Thyroid gland (tissue), 4 donors: ENCODE measurements around the gene PIEZO2. TPM values are rescaled to one million over a fixed set of nuclear protein-coding genes. Genes with fewer than 3 reads are reported as not detected.
"Not testable (repeated sequence)": the region's sequence is repeated elsewhere in the genome, so short reads cannot be mapped to it uniquely, and the experiment has no call there.

Experiments used
- DNase-seq, 2 donors: peaks; one replicate each; pipeline ENCODE4 v3.0.0-alpha.2; 2019
- H3K27ac ChIP-seq, 3 donors: fragments of 200-600 bp; sonication (generic); 1 replicate in 2 of 3; 2 replicates in 1 of 3; pipeline ENCODE4 v1.5.1; 2016 to 2019; ENCODE audit warnings: mild to moderate bottlenecking in 1 of 3, moderate library complexity in 1 of 3
- H3K27me3 ChIP-seq: fragments of 200-600 bp; sonication (generic); one replicate; pipeline ENCODE4 v1.5.1; 2019
- H3K36me3 ChIP-seq, 2 donors: fragments of 200-600 bp; sonication (generic); one replicate each; pipeline ENCODE4 v1.5.1; 2016 to 2019
- H3K4me1 ChIP-seq, 2 donors: fragments of 200-600 bp; sonication (generic); one replicate each; pipeline ENCODE4 v1.5.1; 2017 to 2019
- H3K4me3 ChIP-seq, 3 donors: fragments of 200-600 bp; sonication (generic); replicated peaks in 1 of 3; 1 replicate in 2 of 3; 2 replicates in 1 of 3; pipeline ENCODE4 v1.5.1; 2016; ENCODE audit warnings: mild to moderate bottlenecking in 1 of 3
- H3K9me3 ChIP-seq: fragments of 200-600 bp; sonication (generic); one replicate; pipeline ENCODE4 v1.5.1; 2017
- POLR2A ChIP-seq, 2 donors: fragments of 450-650 bp; IDR thresholded peaks; one replicate each; pipeline ENCODE4 v1.6.1; 2017; ENCODE audit warnings: antibody characterized with exemption in 2 of 2, mild to moderate bottlenecking in 2 of 2, moderate library complexity in 1 of 2
- WGBS, 2 donors: methylation state at CpG; one replicate each; pipeline ENCODE4 v1.1.5; 2017; 5-methylcytosine and 5-hydroxymethylcytosine counted together
- intact Hi-C: fragments of 100-400 bp; cut with DNase I; formaldehyde crosslinking; loops from one replicate; pipeline ENCODE4 v1.15.1; 2023
- total RNA-seq, 4 donors: library from RNA; depleted of rRNA; stranded (reverse); fragments of >200 nt; gene quantifications; one replicate each; pipeline ENCODE4 v1.2.3, GENCODE V29; 2016
- TF ChIP-seq, protein P1 (sequence below), 6 experiments: fragments of 200-600 bp in 3 of 6; fragments of 450-650 bp in 3 of 6; sonication (generic) in 3 of 6; IDR thresholded peaks; one replicate each; pipeline ENCODE4 v1.5.1; 2016 to 2019; ENCODE audit warnings: antibody characterized with exemption in 6 of 6, mild to moderate bottlenecking in 2 of 6, inconsistent platforms in 1 of 6, moderate library complexity in 1 of 6

Gene PIEZO2
- total RNA-seq, 4 donors from 2014 or later: 5.0 to 13.8 (median 6.1) TPM

DNA sequence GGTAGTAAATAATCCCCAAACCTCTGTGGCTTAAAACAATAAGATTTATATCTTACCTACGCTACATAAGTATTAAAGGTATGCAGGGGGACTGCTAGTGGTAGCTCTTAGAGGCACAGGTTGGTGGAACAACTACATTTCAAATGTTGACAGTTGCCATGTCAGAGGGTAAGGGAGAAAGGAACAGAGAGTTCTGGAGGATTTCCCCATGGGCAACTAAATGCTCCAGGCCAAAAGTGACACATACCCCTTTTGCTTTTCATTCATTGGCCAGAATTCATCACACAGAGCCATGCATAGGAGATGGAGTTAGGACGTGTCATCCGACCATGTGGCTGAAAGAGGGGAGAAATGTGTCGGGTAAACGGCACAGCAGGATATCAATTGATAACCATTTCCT lies 490.4 kb downstream of the PIEZO2 start:
- H3K4me3 ChIP-seq: no peak overlapping the region
- intact Hi-C loops: no loop called here
- H3K27me3 ChIP-seq: no peaks in the 10 kb centered on the region
- no peak overlapping the region for H3K27ac ChIP-seq
- no peaks in the 10 kb centered on the region for H3K36me3 ChIP-seq
- WGBS, 2 donors: 71 to 73% methylated on average over 5 of the region's 5 CpGs
- H3K9me3 ChIP-seq: no peaks in the 10 kb centered on the region
- DNase-seq: no peak
- TF ChIP-seq, protein P1, sequence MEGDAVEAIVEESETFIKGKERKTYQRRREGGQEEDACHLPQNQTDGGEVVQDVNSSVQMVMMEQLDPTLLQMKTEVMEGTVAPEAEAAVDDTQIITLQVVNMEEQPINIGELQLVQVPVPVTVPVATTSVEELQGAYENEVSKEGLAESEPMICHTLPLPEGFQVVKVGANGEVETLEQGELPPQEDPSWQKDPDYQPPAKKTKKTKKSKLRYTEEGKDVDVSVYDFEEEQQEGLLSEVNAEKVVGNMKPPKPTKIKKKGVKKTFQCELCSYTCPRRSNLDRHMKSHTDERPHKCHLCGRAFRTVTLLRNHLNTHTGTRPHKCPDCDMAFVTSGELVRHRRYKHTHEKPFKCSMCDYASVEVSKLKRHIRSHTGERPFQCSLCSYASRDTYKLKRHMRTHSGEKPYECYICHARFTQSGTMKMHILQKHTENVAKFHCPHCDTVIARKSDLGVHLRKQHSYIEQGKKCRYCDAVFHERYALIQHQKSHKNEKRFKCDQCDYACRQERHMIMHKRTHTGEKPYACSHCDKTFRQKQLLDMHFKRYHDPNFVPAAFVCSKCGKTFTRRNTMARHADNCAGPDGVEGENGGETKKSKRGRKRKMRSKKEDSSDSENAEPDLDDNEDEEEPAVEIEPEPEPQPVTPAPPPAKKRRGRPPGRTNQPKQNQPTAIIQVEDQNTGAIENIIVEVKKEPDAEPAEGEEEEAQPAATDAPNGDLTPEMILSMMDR (IDR thresholded peaks at IDR 0.05): no peak
- no peak for TF ChIP-seq POLR2A (IDR thresholded peaks at IDR 0.05)
- H3K4me1 ChIP-seq: no peaks in the 10 kb centered on the region

GRCh38 chr18:10644003-10644402 lies 505.4 kb downstream of the PIEZO2 start:
- H3K27ac ChIP-seq, DNase-seq, H3K36me3 ChIP-seq, H3K4me1 ChIP-seq, H3K4me3 ChIP-seq, H3K27me3 ChIP-seq, intact Hi-C loops, H3K9me3 ChIP-seq: not testable (repeated sequence)
- WGBS, 2 donors: 60 to 73% methylated on average over 5 of the region's 5 CpGs

GRCh38 chr18:10642915-10643524 lies 506.3 kb downstream of the PIEZO2 start:
- H3K9me3 ChIP-seq, H3K36me3 ChIP-seq, H3K27me3 ChIP-seq, H3K27ac ChIP-seq, DNase-seq, intact Hi-C loops, H3K4me3 ChIP-seq, H3K4me1 ChIP-seq: not testable (repeated sequence)
- WGBS, 2 donors: 40% methylated on average over 1 of the region's 5 CpGs; no CpG with 5 or more reads in 1 of the 2 donors

DNA sequence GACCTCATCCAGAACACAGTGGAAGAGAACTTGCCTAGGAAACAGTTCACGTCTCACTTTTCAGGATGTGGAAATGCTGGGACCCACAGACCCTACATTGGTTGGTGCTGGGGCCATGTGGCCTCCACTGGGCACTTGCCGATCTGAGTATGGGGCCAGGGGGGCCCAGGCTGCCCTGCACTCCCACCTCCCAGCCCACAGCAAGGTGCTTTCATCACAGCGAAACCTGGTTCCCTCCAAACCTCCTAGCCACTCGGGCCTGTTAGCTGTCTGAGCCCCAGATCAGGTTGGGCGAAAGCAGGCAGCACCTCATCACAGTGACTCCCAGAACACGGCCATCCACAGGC lies 510.9 kb downstream of the PIEZO2 start:
- intact Hi-C loops, H3K27me3 ChIP-seq, DNase-seq, H3K36me3 ChIP-seq, H3K4me3 ChIP-seq, H3K27ac ChIP-seq, H3K9me3 ChIP-seq, H3K4me1 ChIP-seq: not testable (repeated sequence)
- 91% methylated on average over 6 of the region's 6 CpGs for WGBS, 2 donors

DNA sequence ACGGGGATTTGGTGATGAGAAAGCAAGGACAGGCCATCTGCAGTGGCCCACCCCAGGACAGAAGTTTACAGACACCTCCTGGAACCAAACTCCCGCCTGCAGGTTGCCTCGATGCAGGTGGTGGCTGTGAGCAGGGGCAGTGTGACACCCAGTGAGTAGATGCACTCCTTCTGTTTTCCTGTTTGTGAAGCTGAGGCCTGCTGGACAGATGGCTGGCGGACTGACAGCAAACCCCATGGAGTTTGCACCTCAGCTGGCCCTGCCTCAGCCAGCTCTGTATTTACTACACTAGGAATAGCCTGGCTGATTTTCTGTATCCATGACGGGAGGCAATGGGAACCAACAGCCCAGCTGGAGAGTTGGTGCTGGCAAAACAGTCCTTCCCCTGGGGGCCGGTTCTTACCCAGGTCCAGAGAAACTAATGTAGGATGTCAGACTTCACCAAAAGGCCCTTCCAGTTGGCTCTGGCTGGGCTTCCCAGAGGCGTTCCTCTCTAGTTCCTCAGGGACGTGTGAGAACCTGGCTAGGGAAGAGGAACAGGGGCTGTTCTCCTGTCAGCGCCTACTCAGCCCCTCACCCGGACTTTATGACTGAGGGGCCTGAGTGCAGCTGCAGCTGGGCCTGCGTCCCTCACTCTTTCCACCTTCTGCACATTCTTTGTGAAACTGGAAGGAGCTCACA lies 511.4 kb downstream of the PIEZO2 start:
- WGBS, 2 donors: 70 to 100% methylated on average over 2 of the region's 11 CpGs
- H3K27ac ChIP-seq, DNase-seq, H3K9me3 ChIP-seq, H3K4me1 ChIP-seq, H3K4me3 ChIP-seq, intact Hi-C loops, H3K27me3 ChIP-seq, H3K36me3 ChIP-seq: not testable (repeated sequence)

GRCh38 chr18:10629076-10629475 lies 520.3 kb downstream of the PIEZO2 start:
- H3K4me3 ChIP-seq, H3K9me3 ChIP-seq, H3K36me3 ChIP-seq, DNase-seq, H3K27me3 ChIP-seq, intact Hi-C loops, H3K27ac ChIP-seq, H3K4me1 ChIP-seq: not testable (repeated sequence)
- 83 to 86% methylated on average over 6 of the region's 6 CpGs for WGBS, 2 donors

- DNase-seq, H3K4me1 ChIP-seq, H3K27me3 ChIP-seq, H3K36me3 ChIP-seq, H3K9me3 ChIP-seq, H3K4me3 ChIP-seq, intact Hi-C loops, H3K27ac ChIP-seq: not testable (repeated sequence)
- 85 to 94% methylated on average over 6 to 7 of the region's 7 CpGs for WGBS, 2 donors
These were observed 522.7 kb downstream of the PIEZO2 start for GRCh38 chr18:10626606-10627213.

GRCh38 chr18:10623606-10624005 lies 525.8 kb downstream of the PIEZO2 start:
- WGBS, 2 donors: 77 to 80% methylated on average over 4 of the region's 4 CpGs
- H3K4me3 ChIP-seq, H3K27me3 ChIP-seq, DNase-seq, H3K36me3 ChIP-seq, H3K9me3 ChIP-seq, H3K27ac ChIP-seq, H3K4me1 ChIP-seq, intact Hi-C loops: not testable (repeated sequence)

DNA sequence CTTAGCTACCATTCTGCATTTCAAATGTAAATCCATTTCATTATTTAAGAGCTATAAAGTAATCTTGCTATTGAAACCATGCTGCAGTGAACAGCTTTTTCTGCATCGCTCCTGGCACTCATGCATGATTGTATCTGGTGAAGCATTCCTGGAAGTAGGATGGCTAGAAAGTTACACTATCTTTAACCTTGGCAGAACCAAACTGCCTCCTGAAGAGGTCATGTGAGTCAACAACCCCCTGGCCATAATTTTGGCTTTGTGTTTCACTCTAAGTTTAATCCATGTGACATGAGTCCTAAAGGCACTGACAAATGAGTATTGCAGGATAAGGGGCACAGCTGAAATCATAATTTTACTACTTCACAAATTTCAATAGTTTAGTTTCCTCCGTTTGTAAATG lies 526.4 kb downstream of the PIEZO2 start:
- 70 to 90% methylated on average over 2 of the region's 2 CpGs for WGBS, 2 donors
- H3K4me3 ChIP-seq, H3K4me1 ChIP-seq, DNase-seq, H3K27ac ChIP-seq, H3K27me3 ChIP-seq, intact Hi-C loops, H3K36me3 ChIP-seq, H3K9me3 ChIP-seq: not testable (repeated sequence)

- H3K9me3 ChIP-seq, H3K4me1 ChIP-seq, H3K27me3 ChIP-seq, H3K4me3 ChIP-seq, intact Hi-C loops, DNase-seq, H3K36me3 ChIP-seq, H3K27ac ChIP-seq: not testable (repeated sequence)
- 21 to 42% methylated on average over 1 of the region's 2 CpGs for whole genome bisulfite sequencing, 2 donors
These were observed 528.6 kb downstream of the PIEZO2 start for GRCh38 chr18:10620670-10621329.
